GM10248 (cell line): ENCODE measurements around the gene PRF1.

Experiments
- CTCF ChIA-PET: fragments of 300-600 bp; sonication (Branson Sonifier 250); formaldehyde crosslinking; extraction: SDS; loops from one replicate; lab custom pipeline; 2021; ENCODE audit warnings: antibody characterized with exemption; lab: Yijun Ruan, JAX
- POLR2A ChIA-PET: fragments of 350-650 bp; sonication (Branson Sonifier 250); formaldehyde crosslinking; extraction: SDS; loops from one replicate; lab custom pipeline; 2020; ENCODE audit warnings: antibody characterized with exemption; lab: Yijun Ruan, JAX
- DNase-seq: peaks from one replicate; pipeline ENCODE4 v3.0.0; 2012; ENCODE audit errors: extremely low spot score
- CTCF ChIP-seq: IDR thresholded peaks from 2 replicates; pipeline ENCODE4 v1.5.1; 2012; ENCODE audit warnings: mild to moderate bottlenecking, low read depth; ENCODE audit errors: extremely low read depth, missing control alignments, control extremely low read depth

The PRF1 gene

GRCh38 chr10:70607936-70608335, 5.4 kb upstream of the PRF1 start:
- no peak for DNase-seq
- CTCF ChIA-PET: interaction anchor here (0.8 kb wide), 1 partner anchor 14 kb away, joined by 3 read pairs; no protein-coding TSS in a partner anchor
- POLR2A ChIA-PET: no interaction called here
- no peak for TF ChIP-seq CTCF

- DNase-seq: no peak
- ChIA-PET CTCF (no interaction called here), POLR2A (no interaction called here)
These were observed 2.6 kb upstream of the PRF1 start for GRCh38 chr10:70605161-70605560.

GRCh38 chr10:70604106-70604505, 1.6 kb upstream of the PRF1 start:
- DNase-seq: no peak
- no peak for TF ChIP-seq CTCF
- CTCF ChIA-PET: no interaction called here
- POLR2A ChIA-PET: no interaction called here

More at GRCh38 chr10:70605161-70605560, 2.6 kb upstream of the PRF1 start:
- TF ChIP-seq CTCF: no peak

- ChIA-PET POLR2A (no interaction called here), CTCF (interaction anchor here (3.1 kb wide), 1 partner anchor 43 kb away, joined by 9 read pairs; no protein-coding TSS in a partner anchor)
- no peak for DNase-seq
- no peak for TF ChIP-seq CTCF
These were observed 884 bp upstream of the PRF1 start for GRCh38 chr10:70603449-70603801.

- ChIA-PET CTCF (interaction anchor here (0.9 to 3.1 kb wide), 4 partner anchors 11 to 42 kb away, joined by 3 to 9 read pairs (median 4); no protein-coding TSS in a partner anchor), POLR2A (no interaction called here)
- no peak for TF ChIP-seq CTCF
- DNase-seq: no peak
These were observed 795 bp downstream of the PRF1 start for GRCh38 chr10:70601746-70602145.

GRCh38 chr10:70600512-70601395, 1.8 kb downstream of the PRF1 start:
- DNase-seq: peak; percentile 27
- CTCF ChIA-PET: interaction anchor here (0.9 to 3.1 kb wide), 4 partner anchors 10 to 41 kb away, joined by 3 to 9 read pairs (median 4); no protein-coding TSS in a partner anchor
- POLR2A ChIA-PET: no interaction called here
- no peak for TF ChIP-seq CTCF
